Stimulated activated CD4-positive, alpha-beta T cell treated with anti-CD3 and anti-CD28 coated beads, Interleukin-12 subunit alpha, Interleukin-12 subunit beta, amount 100 ng/mL, for 24 hours (primary cell): ENCODE data around the gene PAQR9.
"Not testable (repeated sequence)": the region's sequence is repeated elsewhere in the genome, so short reads cannot be mapped to it uniquely, and the experiment has no call there.

ENCODE experiments used
- DNase-seq, 2 experiments: peaks; one replicate each; pipeline ENCODE4 v3.0.0-alpha.2; 2020; ENCODE audit warnings: low read depth in 2 of 2

The PAQR9 gene, protein sequence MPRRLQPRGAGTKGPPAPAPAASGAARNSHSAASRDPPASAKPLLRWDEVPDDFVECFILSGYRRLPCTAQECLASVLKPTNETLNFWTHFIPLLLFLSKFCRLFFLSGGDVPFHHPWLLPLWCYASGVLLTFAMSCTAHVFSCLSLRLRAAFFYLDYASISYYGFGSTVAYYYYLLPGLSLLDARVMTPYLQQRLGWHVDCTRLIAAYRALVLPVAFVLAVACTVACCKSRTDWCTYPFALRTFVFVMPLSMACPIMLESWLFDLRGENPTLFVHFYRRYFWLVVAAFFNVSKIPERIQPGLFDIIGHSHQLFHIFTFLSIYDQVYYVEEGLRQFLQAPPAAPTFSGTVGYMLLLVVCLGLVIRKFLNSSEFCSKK

DNA sequence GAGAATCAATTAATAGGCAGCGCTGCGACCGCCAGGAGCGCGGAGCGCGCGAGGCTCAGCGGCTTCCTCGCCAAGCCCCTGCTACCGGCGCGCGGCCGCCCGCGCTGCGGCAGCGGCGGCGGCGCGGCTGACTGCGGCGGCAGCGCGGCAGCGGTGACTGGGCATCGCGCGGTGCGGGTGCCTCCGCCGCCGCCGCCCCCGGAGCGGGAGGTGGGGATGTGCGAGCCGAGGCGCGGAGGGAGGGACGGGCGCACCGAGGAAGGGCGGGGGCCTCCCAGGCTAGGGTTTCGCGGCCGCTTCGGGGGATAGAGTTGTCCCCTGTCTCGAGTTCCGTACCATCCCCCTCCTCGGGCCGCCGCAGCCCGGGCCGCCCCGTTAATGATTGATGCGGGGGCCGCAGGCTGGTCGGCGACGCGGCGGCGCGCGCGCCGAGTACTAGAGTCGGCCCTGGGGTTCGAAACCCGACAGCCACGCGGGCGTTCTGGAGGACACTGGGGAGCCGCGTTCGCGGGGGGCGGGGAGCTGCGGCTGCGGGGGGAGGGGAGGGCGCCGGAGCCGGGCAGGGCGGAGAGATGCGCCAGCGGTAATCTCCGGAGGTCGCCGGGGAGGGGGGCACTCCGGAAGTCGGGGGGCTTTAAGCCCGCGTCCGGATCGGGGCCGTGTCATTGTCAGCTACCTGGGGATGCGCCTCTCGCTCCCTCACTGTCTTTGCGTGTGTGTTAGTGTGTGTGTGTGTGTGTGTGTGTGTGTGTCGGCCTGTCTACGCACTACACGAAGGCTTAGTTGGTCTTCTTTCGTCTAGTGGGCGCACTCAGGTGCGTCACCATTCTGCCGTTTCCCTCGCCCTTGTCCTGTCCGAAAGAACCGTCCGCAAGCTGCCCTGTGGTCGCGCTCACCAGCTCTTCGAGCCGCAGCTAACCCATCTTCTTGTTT lies at the start of gene PAQR9:
PAQR9 (minus strand) TSS at position 159 of the 933 bp plus-strand sequence. CDS start 338 bp downstream, outside the sequence.
- DNase-seq: peak in 1 of 2 experiments; percentile 17

DNA sequence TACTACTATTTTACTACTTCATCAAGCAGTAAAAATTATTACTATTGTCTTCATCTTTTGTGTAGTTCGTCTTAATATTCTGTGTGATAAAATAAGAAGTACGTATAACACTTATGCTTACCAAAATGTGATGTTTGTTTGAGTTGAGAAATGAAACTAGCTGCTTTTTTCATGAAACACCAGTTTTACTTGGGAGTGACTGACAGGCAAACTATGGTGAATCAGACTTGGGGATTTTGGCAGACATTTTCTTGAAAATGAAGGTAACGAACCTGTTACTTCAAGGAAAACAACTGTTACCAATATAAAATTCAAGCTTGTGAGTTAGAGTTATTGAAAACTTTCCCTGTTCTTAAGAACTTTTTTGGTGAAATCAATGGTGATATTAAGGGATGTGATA lies 48.2 kb upstream of the PAQR9 start:
- no peak for DNase-seq

DNA sequence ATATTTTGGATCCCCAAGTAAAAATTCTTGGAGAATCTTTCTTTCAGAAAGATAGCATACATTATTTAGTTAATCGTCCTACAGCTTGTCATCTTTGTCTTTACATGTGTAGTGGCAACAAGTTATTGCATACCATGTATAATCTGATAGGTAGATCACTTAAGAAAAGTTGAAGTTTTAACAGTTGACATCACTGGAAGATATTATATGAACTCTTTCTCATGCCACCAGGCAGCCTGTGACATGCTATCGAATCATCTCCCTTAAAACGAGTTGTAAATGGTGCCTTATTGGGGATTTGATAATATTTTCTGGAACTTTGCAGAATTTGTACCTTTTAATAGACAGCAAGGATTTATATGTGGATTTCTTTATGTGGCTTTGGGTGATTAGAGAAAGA lies 46.5 kb upstream of the PAQR9 start:
- DNase-seq: no peak

DNA sequence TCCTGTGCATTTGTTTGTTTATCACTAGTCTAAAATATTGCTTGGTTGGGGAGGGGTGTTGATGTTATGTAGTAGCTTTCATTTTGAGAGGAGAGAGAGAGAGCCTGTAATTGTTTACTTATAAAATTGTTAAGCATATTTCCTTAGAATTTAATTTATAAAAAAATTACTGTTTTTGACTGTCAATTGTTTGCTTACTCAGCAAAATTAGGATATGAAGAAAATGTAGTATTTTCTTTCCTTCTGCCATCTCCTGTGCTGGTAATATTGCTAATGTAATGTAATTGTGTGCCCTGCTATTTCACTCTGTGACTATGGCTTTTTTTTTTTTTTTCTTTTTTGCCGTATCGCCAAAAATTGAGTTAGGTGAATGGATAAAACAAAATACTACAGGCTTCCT lies 41.3 kb upstream of the PAQR9 start:
- DNase-seq: no peak

DNA sequence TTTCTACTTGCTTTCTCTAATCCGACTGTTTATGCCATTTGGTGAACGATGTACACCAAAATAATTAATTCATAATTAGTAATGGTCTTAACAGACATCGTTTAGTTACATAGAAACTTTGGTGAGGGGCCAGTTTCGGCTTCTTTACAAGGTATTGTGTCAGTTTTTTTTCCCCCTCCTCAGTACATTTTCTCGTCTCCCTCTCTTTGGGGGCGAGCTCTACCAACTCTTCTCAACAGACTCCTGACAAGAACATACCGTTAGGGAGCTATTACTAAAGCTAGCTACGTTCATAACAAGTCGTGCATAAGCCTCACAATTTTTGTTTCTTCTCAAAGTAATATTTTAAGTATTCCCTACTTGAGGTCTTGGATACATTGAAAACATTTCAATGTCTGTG lies 39.3 kb upstream of the PAQR9 start:
- no peak for DNase-seq

DNA sequence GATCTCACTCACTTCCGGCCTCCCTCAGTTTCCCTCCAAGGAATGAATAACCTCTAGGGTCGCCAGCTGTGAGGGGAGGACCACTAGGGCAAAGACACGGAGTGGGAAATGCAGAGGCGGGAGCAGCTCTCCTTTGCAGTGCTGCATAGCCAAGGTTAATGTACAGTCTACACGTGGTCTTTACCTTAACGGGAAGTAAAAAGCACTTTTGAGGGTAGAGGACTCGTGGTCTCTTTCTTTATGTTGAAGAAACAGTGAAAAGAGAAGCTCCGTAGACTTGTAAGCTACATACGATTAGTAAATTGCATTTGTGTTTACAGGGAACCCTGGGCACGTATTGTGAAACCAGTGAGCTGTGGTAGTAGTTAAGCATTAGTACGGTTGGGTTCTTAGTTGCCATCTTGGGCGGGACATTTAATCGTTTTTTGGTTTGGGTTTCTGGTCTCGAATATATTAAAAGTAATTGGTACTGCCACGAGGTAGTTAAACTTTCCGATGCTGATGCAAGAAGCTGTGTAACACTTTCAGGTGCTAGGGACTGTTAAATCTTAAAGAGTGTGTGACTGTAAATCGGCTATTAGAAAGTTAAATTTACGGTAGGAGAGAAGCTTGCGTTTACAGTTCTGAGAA lies 38.7 kb upstream of the PAQR9 start:
- no peak for DNase-seq

DNA sequence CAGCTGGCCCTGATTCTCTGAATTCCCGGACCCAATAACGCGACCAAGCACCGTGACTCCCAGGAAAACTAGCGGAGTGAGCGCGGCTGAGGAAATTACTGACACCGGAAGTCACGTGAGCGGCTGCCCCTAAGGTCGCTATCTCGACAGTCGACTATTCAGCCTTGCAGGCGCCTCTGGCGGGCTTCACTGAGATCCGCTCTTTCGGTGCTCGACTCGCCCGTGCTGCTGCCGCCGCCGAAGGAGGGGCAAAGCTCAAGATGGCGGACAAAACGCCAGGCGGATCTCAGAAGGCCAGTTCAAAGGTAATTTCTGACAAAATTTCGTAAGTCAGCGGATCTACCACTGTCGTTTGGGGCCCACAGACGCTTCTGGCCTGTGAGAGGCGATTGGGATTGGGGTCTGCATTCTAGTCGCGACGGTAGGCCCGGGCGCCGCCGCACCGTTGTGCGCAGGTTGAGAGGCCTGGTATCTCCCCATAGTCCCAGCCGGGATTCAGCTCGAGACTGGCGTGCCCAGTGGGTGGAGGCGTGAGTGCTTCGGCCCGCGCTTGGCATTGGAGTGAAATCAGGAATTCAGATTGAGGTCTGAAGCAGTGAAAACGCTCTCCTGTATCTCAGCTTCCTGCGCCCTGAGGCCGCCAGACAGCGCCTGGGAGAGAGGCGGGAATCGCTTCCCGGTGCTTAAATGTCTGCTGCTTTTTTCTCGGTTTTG lies 38.1 kb upstream of the PAQR9 start, which contains the start of gene U2SURP:
U2SURP (plus strand) TSS at position 202 of the 714 bp plus-strand sequence; CDS start at position 261, 59 bp downstream.
- DNase-seq: peak; percentile 83 to 87

DNA sequence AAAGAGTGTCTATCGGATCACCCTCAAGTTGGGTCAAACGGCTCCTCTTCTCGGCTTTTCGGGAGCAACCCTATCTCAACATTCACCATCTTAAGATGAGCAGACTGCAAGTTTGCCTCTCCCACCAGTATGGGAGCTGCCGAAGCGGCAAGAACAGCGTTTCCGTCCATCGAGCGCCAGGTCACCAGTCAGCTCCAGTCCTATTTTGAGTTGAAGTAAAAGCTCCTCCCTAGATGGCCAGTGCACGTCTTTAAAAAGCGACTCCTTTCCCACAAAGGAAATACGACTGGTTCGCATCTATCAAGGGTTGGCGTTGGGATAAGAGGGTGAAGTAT lies 37.5 kb upstream of the PAQR9 start:
- DNase-seq: peak in 1 of 2 experiments; percentile 48

DNA sequence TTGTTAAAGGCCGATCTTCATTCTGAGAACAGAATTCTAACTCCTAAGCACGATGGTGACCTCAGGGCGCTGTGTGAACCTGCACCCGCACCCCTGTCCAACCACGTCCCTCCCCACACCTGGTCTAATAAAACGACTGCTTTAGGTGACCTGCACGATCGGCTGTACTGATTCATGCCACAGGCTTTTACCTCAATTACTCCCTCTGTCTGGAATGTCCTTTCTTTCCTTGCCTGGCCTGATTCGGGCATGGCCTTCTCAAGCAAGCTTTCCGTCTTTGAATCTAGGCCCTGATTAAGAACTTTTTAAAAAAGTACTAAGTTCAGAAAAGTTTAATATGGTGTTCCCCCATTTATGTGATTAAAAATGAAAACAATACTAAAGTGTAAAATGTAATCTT lies 37.1 kb upstream of the PAQR9 start:
- no peak for DNase-seq

DNA sequence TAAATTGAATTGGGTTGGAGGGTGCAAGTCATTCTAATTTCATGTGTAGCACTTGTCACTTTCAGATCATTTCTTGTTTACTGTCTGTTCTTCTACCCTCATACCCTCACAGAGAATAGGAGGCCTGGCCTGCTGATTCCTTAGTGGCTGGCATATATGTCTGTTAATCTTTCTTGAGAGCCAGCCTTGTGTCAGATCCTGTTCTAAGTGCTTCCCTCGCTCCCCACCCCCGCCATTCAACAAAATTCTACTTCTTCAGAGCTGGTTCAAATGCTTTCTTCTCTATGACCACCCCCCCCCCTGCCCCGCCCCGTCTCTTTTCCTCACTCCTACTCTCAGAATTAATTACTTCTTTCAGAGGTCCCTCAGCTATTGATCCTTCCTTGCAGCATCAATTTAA lies 36.4 kb upstream of the PAQR9 start:
- DNase-seq: no peak

DNA sequence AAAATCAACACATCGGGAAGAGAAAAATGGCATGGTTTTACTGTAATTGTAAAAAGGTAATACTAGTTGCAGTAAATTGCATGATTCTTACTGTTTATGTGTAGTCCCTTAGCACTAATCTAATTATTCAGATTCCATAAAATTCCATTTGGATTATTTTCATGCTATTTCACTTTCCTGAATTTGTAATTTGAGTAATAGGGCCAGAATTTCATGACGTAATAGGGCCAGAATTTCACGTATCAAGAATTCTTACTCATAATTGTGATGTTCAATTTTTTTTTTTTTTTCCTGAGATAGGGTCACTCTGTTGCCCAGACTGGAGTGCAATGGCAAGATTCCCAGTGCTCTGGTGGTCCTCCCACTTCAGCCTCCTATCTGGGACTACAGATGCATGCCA lies 35.0 kb upstream of the PAQR9 start:
- no peak for DNase-seq

DNA sequence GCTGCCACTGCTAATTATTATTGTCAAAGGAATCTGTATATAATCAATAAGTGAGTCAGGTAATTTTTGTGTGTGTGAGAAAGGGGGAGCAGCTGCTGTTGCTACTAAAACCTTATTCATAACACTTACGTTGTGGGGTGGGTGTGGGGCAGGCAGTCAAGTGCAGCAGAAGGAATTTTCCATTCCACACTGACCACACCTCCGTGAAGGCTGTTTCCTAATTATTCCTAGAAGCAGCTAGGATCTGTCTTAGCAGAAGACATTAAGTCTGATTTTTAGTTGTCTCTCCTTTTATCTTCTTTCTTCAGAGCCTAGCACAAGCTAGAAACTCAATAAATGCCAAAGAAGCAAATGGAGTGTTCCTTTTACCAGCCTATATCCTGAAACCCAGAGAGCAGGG lies 33.9 kb upstream of the PAQR9 start:
- DNase-seq: no peak

DNA sequence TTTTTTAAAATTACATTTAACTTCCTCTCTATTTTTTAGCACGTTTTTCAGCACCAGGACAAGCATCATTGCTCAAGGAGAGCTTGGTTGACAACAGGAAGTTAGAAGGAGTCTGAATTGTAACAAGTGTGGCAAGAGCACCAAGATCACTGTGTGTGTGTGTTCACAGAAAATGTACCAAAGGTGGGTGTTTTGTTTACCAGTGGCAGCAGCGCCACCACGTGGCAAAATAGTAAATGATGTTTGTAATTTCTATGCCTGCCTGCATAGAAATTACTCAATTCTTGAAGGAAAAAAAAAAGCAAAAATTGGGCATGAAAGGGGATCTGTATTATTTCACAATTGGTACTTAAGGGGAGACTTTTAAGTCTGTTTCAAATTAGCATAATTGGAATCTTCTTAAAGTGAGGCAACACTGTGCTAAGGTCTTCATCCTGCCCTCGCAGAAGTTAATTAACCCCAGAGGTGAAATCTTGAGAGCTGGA lies 30.5 kb upstream of the PAQR9 start:
- peak in 1 of 2 experiments; percentile 54 for DNase-seq

DNA sequence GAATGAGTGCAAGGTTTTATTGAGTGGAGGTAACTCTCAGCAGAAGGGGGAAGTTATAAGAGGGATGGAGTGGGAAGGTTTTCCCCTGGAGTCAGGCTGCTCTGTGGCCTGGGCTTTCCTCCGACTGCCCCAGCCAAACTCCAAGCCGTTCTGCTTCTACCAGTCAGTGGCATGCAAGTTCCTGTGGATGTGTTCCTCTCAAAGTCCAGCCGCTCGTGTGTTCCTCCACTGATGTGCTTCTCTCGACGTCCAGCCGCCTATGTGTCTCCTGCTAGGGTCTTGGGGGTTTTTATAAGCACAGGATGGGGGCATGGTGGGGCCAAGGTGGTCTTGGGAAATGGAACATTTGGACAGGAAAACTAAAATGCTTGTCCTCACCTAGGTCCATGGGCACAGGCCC lies 28.8 kb upstream of the PAQR9 start:
- DNase-seq: no peak

DNA sequence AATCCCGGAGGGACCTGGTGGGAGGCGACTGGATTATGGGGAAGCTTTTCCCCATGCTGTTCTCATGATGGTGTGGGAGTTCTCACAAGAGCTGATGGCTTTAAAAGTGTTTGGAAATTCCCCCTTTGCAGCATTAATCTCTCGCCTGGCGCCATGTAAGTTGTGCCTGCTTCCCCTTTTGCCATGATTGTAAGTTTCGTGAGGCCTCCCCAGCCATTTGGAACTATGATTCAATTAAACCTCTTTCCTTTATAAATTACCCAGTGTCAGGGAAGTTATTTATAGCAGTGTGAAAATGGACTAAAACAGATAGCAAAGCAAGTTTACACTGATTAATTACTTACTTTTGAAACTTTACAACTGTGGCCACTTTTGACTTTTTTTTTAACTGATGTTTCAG lies 27.2 kb upstream of the PAQR9 start:
- no peak for DNase-seq

DNA sequence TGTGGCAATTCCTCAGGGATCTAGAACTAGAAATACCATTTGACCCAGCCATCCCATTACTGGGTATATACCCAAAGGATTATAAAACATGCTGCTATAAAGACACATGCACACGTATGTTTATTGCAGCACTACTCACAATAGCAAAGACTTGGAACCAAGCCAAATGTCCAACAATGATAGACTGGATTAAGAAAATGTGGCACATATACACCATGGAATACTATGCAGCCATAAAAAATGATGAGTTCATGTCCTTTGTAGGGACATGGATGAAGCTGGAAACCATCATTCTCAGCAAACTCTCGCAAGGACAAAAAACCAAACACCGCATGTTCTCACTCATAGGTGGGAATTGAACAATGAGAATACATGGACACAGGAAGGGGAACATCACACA lies 25.4 kb upstream of the PAQR9 start:
- not testable (repeated sequence) for DNase-seq

DNA sequence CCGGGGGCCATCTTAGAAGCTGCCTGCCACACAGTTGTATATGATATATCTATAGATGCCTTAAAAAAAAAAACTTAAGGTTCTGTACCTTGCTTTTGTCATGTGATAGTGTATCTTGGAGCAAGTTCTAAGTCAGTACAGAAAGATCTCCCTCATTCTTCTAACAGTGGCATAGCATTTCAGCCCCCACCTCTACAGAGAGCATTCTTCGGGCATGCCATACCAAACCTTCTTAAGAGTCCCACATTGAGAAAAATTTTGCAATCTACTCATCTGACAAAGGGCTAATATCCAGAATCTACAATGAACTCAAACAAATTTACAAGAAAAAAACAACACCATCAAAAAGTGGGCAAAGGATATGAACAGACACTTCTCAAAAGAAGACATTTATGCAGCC lies 24.7 kb upstream of the PAQR9 start:
- DNase-seq: not testable (repeated sequence)

DNA sequence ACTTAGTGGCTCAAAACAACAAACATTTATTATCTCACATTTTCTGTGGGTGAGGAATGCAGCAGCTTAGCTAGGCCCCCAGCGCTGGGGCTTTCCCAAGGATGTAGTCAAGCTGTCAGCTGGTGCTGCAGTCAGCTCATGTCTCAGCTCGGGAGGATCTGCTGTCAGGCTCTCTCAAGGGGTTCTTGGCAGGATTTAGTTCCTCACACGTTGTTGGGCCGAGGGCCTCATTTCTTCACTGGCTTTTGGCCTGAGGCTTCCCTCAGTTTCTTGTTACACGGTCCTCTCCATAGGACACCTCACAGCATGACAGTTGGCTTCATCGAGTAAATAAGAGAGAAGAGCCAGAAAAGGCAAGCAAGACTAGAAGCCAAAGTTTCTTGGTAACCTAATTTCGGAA lies 24.2 kb upstream of the PAQR9 start:
- DNase-seq: no peak

DNA sequence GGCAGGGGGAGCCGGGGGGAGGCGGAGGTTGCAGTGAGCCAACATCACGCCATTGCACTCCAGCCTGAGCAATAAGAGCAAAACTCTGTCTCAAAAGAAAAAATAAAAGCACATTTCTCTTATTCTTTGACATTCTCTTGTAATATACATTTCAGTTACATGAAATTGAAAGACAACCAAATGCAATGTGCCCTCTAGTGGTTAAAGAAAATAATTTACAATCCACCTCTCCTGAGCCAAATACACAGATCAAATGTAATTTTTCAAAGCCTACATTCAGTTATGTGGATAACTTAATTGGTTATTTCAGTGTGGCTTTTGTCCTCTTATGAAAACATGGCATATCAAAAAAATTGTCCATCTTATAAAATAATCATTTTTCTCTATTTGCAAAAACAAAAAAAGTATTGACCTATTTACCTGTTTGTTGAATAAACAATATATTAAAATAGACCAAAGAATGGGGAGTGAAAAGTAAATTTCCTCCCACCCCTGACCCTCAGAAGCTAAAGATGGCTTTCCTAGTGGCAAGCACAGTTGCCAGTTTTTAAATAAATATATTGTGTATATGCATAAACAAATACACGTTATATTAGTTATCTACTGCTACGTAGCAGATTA lies 23.7 kb upstream of the PAQR9 start:
- DNase-seq: no peak

DNA sequence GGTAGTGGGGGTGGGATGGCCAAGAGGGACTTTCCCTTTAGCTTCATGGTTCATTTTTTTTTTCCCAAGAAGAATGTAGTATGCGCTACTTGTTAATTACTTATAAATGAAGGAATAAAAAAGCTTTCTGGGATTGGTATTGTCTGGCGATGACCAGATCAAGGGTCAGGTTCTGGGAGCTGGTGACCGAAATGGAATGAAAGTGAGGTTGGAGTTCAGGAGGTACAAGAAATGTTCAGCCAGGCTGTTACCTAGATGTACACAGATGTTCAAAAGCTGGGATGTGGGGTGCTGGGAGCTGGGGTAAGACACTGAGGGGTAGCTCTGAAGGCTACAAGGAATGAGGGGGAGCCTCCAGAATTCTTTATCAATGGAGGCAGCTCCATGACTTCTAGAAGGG lies 20.8 kb upstream of the PAQR9 start:
- DNase-seq: no peak

DNA sequence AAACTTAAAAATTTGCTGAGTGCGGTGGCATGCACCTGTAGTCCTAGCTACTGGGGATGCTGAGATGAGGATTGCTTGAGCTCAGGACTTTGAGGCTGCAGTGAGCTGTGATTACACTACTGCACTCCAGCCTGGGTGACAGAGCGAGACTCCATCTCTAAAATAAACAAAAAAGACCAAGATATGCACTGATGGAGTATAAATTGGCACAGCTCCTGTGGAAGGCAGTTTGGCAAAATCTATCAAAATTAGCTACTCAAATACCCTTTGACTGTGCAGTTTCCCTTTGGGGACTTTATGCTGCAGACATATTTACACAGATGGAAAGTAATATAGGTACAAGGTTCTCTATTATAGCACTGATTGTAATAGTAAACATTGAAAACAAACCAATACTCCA lies 19.8 kb upstream of the PAQR9 start:
- DNase-seq: no peak
